GM03348 (cell line): Measurements from ENCODE around the gene RALGAPA2.

Experiments
- DNase-seq: peaks from one replicate; pipeline ENCODE4 v3.0.0; 2012; ENCODE audit warnings: low spot score

Gene RALGAPA2

GRCh38 chr20:20497242-20497978, 215.0 kb downstream of the RALGAPA2 start:
- DNase-seq: no peak

- DNase-seq: no peak
Measured at GRCh38 chr20:20495729-20496503, 216.5 kb downstream of the RALGAPA2 start.

GRCh38 chr20:20493701-20494100, 218.7 kb downstream of the RALGAPA2 start:
- DNase-seq: no peak

GRCh38 chr20:20492521-20493332, 219.7 kb downstream of the RALGAPA2 start:
- no peak for DNase-seq

GRCh38 chr20:20491784-20492264, 220.6 kb downstream of the RALGAPA2 start:
- no peak for DNase-seq

- peak; percentile 33 for DNase-seq
Measured at GRCh38 chr20:20491110-20491783, 221.2 kb downstream of the RALGAPA2 start.

GRCh38 chr20:20490673-20491072, 221.8 kb downstream of the RALGAPA2 start:
- no peak for DNase-seq

GRCh38 chr20:20489648-20490341, 222.6 kb downstream of the RALGAPA2 start:
- no peak for DNase-seq

- no peak for DNase-seq
Measured at GRCh38 chr20:20489054-20489453, 223.4 kb downstream of the RALGAPA2 start.

GRCh38 chr20:20488388-20488787, 224.1 kb downstream of the RALGAPA2 start:
- DNase-seq: no peak

- DNase-seq: peak; percentile 15
Measured at GRCh38 chr20:20487811-20488210, 224.6 kb downstream of the RALGAPA2 start.

- DNase-seq: no peak
Measured at GRCh38 chr20:20483328-20483727, 229.1 kb downstream of the RALGAPA2 start.

- DNase-seq: no peak
Measured at GRCh38 chr20:20482453-20482852, 230.0 kb downstream of the RALGAPA2 start.

- peak; percentile 55 for DNase-seq
Measured at GRCh38 chr20:20480689-20481088, 231.8 kb downstream of the RALGAPA2 start.

- no peak for DNase-seq
Measured at GRCh38 chr20:20480126-20480525, 232.3 kb downstream of the RALGAPA2 start.

GRCh38 chr20:20477444-20478041, 234.9 kb downstream of the RALGAPA2 start:
- DNase-seq: no peak

GRCh38 chr20:20476504-20476903, 235.9 kb downstream of the RALGAPA2 start:
- DNase-seq: no peak

- DNase-seq: no peak
Measured at GRCh38 chr20:20473657-20474056, 238.8 kb downstream of the RALGAPA2 start.

GRCh38 chr20:20472684-20473274, 239.7 kb downstream of the RALGAPA2 start:
- no peak for DNase-seq

GRCh38 chr20:20466341-20466879, 246.0 kb downstream of the RALGAPA2 start:
- DNase-seq: peak; percentile 75
